ENCODE measurements around the gene SMR3A. TPM values are rescaled to one million over a fixed set of nuclear protein-coding genes. Genes with fewer than 3 reads are reported as not detected.

Gene SMR3A
- not detected for total RNA-seq

DNA sequence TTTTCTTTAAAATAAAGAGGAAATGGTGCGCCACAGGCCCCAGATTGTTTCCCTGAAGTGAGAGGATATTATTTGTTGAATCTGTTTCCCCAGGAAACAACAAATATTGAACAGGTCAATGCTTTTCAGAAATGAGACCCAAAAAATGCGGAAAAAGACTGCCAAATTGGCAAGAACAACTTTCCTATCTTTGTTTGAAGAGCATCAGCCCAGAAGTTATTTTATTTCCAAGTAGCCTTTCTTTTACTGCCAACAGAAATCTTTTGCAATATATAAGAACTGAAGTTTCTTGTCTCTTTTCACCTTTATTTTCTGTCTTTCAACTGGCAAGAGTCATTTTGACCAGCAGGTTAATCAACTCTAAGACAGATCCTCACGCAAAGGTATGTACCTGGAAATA, at the start of gene SMR3A:
Gene SMR3A (plus strand): TSS at position 301 of the 400 bp plus-strand sequence. CDS start 1,356 bp downstream, outside the sequence.
- ATAC-seq (no peak), DNase-seq (no peak)
- H3K4me3 ChIP-seq, result no peak within 1 kb of the TSS
- no peaks in the 10 kb centered on the region for H3K36me3 ChIP-seq
- H3K9me3 ChIP-seq, result no peaks in the 10 kb centered on the region
- H3K4me1 ChIP-seq, result no peaks in the 10 kb centered on the region
- in situ Hi-C loops (cut with MboI; ENCODE audit: low sequenced_read_pairs in 4 of 4), result no loop called here
- intact Hi-C loops (cut with DNase I; ENCODE audit: low total_unique reads), result no loop called here
- H3K27ac ChIP-seq, result no peak within 1 kb of the TSS
- TF ChIP-seq POLR2A (IDR thresholded peaks at IDR 0.05) (no peak), CTCF (IDR thresholded peaks at IDR 0.05 in 4 of 5, conservative IDR thresholded peaks at IDR 0.05 in 1 of 5) (no peak)
- no peaks in the 10 kb centered on the region for H3K27me3 ChIP-seq

DNA sequence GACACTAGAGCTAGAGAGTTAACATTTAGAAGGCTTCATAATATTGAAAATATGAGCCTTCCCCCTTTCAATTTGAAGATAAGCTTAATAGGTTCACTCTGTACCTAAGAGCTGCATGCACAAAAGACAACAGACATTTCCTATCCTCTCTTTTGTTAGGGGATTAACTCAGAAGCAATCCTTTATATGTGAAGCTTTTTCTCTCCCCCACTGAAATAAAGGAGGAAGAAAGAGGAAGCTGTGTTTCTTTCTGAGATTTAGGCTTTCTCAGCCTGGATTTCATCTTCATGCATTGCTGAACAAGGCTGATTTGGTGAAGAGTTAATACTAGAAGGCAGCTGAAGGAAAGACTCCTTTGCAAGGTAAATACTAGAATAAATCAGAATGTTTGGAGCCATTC, 46.8 kb upstream of the SMR3A start:
- TF ChIP-seq POLR2A (IDR thresholded peaks at IDR 0.05), result no peak
- TF ChIP-seq CTCF (IDR thresholded peaks at IDR 0.05 in 4 of 5, conservative IDR thresholded peaks at IDR 0.05 in 1 of 5), result no peak

DNA sequence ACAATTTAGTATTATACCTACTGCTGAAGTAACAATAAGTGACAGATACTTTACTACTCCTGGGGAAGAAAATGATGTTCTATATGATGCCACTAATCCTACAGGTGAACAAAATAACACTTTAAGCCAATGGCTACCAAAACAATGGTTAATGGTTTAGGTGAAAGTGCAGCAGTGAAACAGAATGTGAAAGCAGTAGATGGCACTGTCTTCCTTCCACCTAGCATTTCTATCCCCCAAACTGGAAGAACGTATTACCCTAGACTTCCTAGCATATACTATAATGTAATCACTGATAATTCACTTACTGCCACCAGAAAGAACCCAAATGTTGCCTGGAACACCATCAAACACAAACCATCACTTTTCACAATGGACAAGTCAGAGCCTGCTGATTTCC, 44.6 kb upstream of the SMR3A start:
- H3K4me1 ChIP-seq, result no peaks in the 10 kb centered on the region
- H3K27me3 ChIP-seq, result no peaks in the 10 kb centered on the region
- ATAC-seq, result no peak
- in situ Hi-C loops (cut with MboI; ENCODE audit: low sequenced_read_pairs in 4 of 4), result no loop called here
- no peak for DNase-seq
- H3K36me3 ChIP-seq, result no peaks in the 10 kb centered on the region
- no peak overlapping the region for H3K4me3 ChIP-seq
- intact Hi-C loops (cut with DNase I; ENCODE audit: low total_unique reads), result no loop called here
- no peaks in the 10 kb centered on the region for H3K9me3 ChIP-seq
- no peak overlapping the region for H3K27ac ChIP-seq
- TF ChIP-seq CTCF (IDR thresholded peaks at IDR 0.05 in 4 of 5, conservative IDR thresholded peaks at IDR 0.05 in 1 of 5) (no peak), POLR2A (IDR thresholded peaks at IDR 0.05) (no peak)

More for the DNA sequence above, 46.8 kb upstream of the SMR3A start:
- no peaks in the 10 kb centered on the region for H3K4me1 ChIP-seq
- in situ Hi-C loops (cut with MboI; ENCODE audit: low sequenced_read_pairs in 4 of 4), result no loop called here
- H3K27ac ChIP-seq, result no peak overlapping the region
- ATAC-seq (no peak), DNase-seq (no peak)
- intact Hi-C loops (cut with DNase I; ENCODE audit: low total_unique reads), result no loop called here
- no peak overlapping the region for H3K4me3 ChIP-seq
- no peaks in the 10 kb centered on the region for H3K36me3 ChIP-seq
- H3K9me3 ChIP-seq, result no peaks in the 10 kb centered on the region
- H3K27me3 ChIP-seq, result no peaks in the 10 kb centered on the region

- no peaks in the 10 kb centered on the region for H3K36me3 ChIP-seq
- H3K9me3 ChIP-seq, result no peaks in the 10 kb centered on the region
- DNase-seq (no peak), ATAC-seq (no peak)
- in situ Hi-C loops (cut with MboI; ENCODE audit: low sequenced_read_pairs in 4 of 4) (no loop called here), intact Hi-C loops (cut with DNase I; ENCODE audit: low total_unique reads) (no loop called here)
- H3K27ac ChIP-seq, result no peak overlapping the region
- no peak for TF ChIP-seq POLR2A (IDR thresholded peaks at IDR 0.05)
- H3K27me3 ChIP-seq, result no peaks in the 10 kb centered on the region
- no peak overlapping the region for H3K4me3 ChIP-seq
- no peaks in the 10 kb centered on the region for H3K4me1 ChIP-seq
Measured at GRCh38 chr4:70326052-70326451, 34.5 kb upstream of the SMR3A start.

DNA sequence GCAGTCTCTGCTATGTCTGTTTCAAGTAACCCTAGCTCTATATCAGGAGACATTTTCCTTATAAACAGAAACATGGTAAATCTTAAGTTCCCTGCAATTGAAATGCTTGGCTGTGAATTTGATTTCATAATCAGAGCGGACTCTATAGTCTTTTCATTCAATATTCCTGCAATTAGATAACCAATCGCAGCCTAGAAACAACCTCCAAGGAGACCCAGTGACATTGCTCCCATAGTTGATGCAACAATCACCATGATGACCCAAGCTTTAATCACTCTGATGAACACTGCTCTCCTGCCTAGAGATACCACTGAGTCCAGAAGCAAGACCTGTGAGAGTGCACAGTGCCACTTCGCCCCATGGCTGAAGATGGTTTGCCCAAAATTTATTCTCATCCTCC, 25.9 kb upstream of the SMR3A start, which contains the start of gene CABS1:
Gene CABS1 (plus strand): TSS at position 301 of the 400 bp plus-strand sequence. CDS start 59 bp downstream, at position 360.
- intact Hi-C loops (cut with DNase I; ENCODE audit: low total_unique reads), result no loop called here

More for the DNA sequence above, 25.9 kb upstream of the SMR3A start, which contains the start of gene CABS1:
- Histone ChIP-seq H3K4me3 (no peak within 1 kb of the TSS), H3K36me3 (no peaks in the 10 kb centered on the region), H3K4me1 (no peaks in the 10 kb centered on the region), H3K27ac (no peak within 1 kb of the TSS), H3K27me3 (no peaks in the 10 kb centered on the region), H3K9me3 (no peaks in the 10 kb centered on the region)
- ATAC-seq (no peak), DNase-seq (no peak)
- no peak for TF ChIP-seq CTCF (IDR thresholded peaks at IDR 0.05 in 4 of 5, conservative IDR thresholded peaks at IDR 0.05 in 1 of 5)
- TF ChIP-seq POLR2A (IDR thresholded peaks at IDR 0.05), result no peak
- in situ Hi-C loops (cut with MboI; ENCODE audit: low sequenced_read_pairs in 4 of 4), result no loop called here
